Aorta (tissue), 5 donors: ENCODE data around the gene CERS1. TPM values are rescaled to one million over a fixed set of nuclear protein-coding genes. Genes with fewer than 3 reads are reported as not detected.

Source experiments
- ATAC-seq: fragments of 200-7000 bp; cut with Tn5 transposase; one replicate; pipeline ENCODE4 v1.9.1; 2022; ENCODE audit warnings: moderate library complexity; ENCODE audit not compliant: low FRiP score
- DNase-seq, 2 donors: peaks; one replicate each; pipeline ENCODE4 v3.0.0-alpha.2; 2020
- H3K27ac ChIP-seq, 2 donors: one replicate each; pipeline ENCODE4 v1.5.1; 2013; ENCODE audit warnings: low read length in 2 of 2, mild to moderate bottlenecking in 2 of 2, moderate library complexity in 2 of 2, control low read depth in 1 of 2, inconsistent platforms in 1 of 2, low read depth in 1 of 2
- H3K27me3 ChIP-seq, 2 donors: one replicate each; pipeline ENCODE4 v1.6.1; 2013; ENCODE audit warnings: control low read depth in 1 of 2, low read length in 1 of 2, mild to moderate bottlenecking in 1 of 2, moderate library complexity in 1 of 2; ENCODE audit not compliant: insufficient read depth in 2 of 2, control insufficient read depth in 1 of 2
- H3K36me3 ChIP-seq, 2 donors: one replicate each; pipeline ENCODE4 v1.6.1; 2013; ENCODE audit warnings: control low read depth in 1 of 2, low read length in 1 of 2, mild to moderate bottlenecking in 1 of 2; ENCODE audit not compliant: insufficient read depth in 2 of 2, control insufficient read depth in 1 of 2
- H3K4me1 ChIP-seq, 2 donors: one replicate each; pipeline ENCODE4 v1.6.1; 2013; ENCODE audit warnings: low read length in 2 of 2, control low read depth in 1 of 2, mild to moderate bottlenecking in 1 of 2, moderate library complexity in 1 of 2; ENCODE audit not compliant: insufficient read depth in 2 of 2, control insufficient read depth in 1 of 2
- H3K4me3 ChIP-seq, 2 donors: one replicate each; pipeline ENCODE4 v1.5.1; 2013; ENCODE audit warnings: low read length in 2 of 2, control low read depth in 1 of 2, mild to moderate bottlenecking in 1 of 2
- H3K9me3 ChIP-seq: one replicate; pipeline ENCODE4 v1.6.1; 2013; ENCODE audit warnings: mild to moderate bottlenecking, low read length; ENCODE audit not compliant: control insufficient read depth
- WGBS, 2 donors: extraction: QIAGEN DNeasy Blood & Tissue Kit; methylation state at CpG; one replicate each; pipeline ENCODE4 v1.1.7; 2013; 5-methylcytosine and 5-hydroxymethylcytosine counted together
- intact Hi-C, 2 donors: fragments of 100-400 bp; cut with DNase I; formaldehyde crosslinking; loops; one replicate each; pipeline versions ENCODE4 v1.14.2 to v1.15.0; 2022
- polyA plus RNA-seq, 2 donors: library from polyadenylated mRNA; stranded (reverse); fragments of 200-250 nt; gene quantifications; one replicate each; pipeline ENCODE4 v1.2.3, GENCODE V29; 2013
- total RNA-seq, 2 donors: library from RNA; stranded (reverse); fragmentation: NEBNext Ultra II Directional; extraction: Animal tissue kit (Norgen Biotek cat#: 25700); gene quantifications; one replicate each; pipeline ENCODE4 v1.2.1, GENCODE V29; 2021
- donor health status: healthy with polysubstance abuse.
- donor health status: Bipolar disorder and iron deficiency.
- donor health status: DM: no; HTN: no; CAD: no.
- donor health status: DM: no; HTN: no; CAD: no.
- donor health status: DM: yes; HTN: yes; CAD: no.

The CERS1 gene
- total and polyA plus RNA-seq, 4 donors = 0.49 to 3.3 (median 0.88) TPM

DNA sequence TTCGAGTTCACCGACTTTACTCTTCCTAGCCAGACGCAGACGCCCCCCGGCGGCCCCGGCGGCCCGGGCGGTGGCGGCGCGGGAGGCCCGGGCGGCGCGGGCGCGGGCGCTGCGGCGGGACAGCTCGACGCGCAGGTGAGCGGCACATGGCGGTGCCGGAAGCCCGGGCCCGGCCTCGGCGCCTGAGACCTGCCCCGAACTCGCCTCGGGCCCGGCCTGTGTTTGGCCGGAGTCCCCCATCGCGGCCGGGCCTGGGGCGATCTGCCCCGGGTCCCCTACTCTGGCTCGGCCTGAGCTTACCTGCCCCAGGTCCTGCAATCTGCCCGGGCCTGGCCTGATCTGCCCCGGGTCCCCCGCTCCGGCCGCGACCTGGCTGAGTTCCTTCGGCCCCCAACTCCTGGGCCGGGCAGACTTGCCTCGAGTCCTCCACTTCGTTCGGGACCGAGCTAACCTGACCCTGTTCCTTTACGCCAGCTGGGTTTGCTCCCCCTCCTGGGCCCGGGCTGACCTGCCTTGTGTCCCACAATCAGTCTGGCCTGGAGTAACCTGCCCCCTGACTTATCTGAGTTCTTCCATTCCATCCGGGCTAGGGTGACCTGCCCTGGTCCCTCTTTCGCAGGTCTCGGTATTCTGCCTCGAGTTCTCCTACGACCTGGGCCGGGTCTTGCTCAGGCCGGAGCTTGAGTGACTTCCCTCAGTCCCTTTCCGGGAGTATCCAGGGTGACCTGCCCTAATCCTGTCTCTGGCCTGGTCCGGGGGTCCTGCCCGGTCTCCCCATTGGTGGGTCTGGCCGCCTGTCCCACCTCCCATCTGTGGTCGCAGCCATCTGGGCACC, 63.4 kb downstream of the CERS1 start:
- Histone ChIP-seq H3K4me3 (peak overlapping the region; percentile 81 to 93), H3K36me3 (no peaks in the 10 kb centered on the region), H3K9me3 (no peaks in the 10 kb centered on the region), H3K4me1 (no peaks in the 10 kb centered on the region), H3K27ac (peak overlapping the region in 1 of 2 donors; percentile 61), H3K27me3 (no peaks in the 10 kb centered on the region)
- intact Hi-C loops = no loop called here
- ATAC-seq = peak; percentile 8
- WGBS, 2 donors = 1% methylated on average over 57 to 69 of the region's 69 CpGs
- DNase-seq = no peak

- no peaks in the 10 kb centered on the region for H3K4me1 ChIP-seq
- no peaks in the 10 kb centered on the region for H3K36me3 ChIP-seq
- peak within 1 kb of the TSS in 1 of 2 donors; percentile 61 for H3K27ac ChIP-seq
- H3K9me3 ChIP-seq = no peaks in the 10 kb centered on the region
- DNase-seq (peak; percentile 97 to 99), ATAC-seq (peak; percentile 94)
- 1% methylated on average over 89 to 96 of the region's 96 CpGs for WGBS, 2 donors
- H3K27me3 ChIP-seq = no peaks in the 10 kb centered on the region
- intact Hi-C loops = no loop called here
- H3K4me3 ChIP-seq = peak within 1 kb of the TSS; percentile 81 to 93
Observed at GRCh38 chr19:18831524-18832305, 64.2 kb downstream of the CERS1 start, which contains the start of gene UPF1. TSS of gene UPF1 (plus strand) at chr19:18831959. CDS start at chr19:18832210, 251 bp downstream.

GRCh38 chr19:18830488-18830887, 65.5 kb downstream of the CERS1 start:
- DNase-seq (no peak), ATAC-seq (no peak)
- H3K36me3 ChIP-seq = no peaks in the 10 kb centered on the region
- H3K27me3 ChIP-seq = no peaks in the 10 kb centered on the region
- no peaks in the 10 kb centered on the region for H3K9me3 ChIP-seq
- H3K4me1 ChIP-seq = no peaks in the 10 kb centered on the region
- WGBS, 2 donors = 73 to 85% methylated on average over 2 of the region's 2 CpGs
- intact Hi-C loops = no loop called here
- no peak overlapping the region for H3K4me3 ChIP-seq
- no peak overlapping the region for H3K27ac ChIP-seq

- Histone ChIP-seq H3K4me1 (no peaks in the 10 kb centered on the region), H3K4me3 (no peak overlapping the region), H3K27ac (no peak overlapping the region), H3K36me3 (no peaks in the 10 kb centered on the region), H3K27me3 (no peaks in the 10 kb centered on the region), H3K9me3 (no peaks in the 10 kb centered on the region)
- ATAC-seq (no peak), DNase-seq (no peak)
- WGBS, 2 donors = 46 to 50% methylated on average over 6 of the region's 6 CpGs
- intact Hi-C loops = no loop called here
Observed at GRCh38 chr19:18828786-18829185, 67.2 kb downstream of the CERS1 start.

Other genes starting within 250 kb of the CERS1 start
- 10 to 100 TPM in 1 of 2 donors, 1 to 10 TPM in 1; 9.5 to 16.5 TPM for gene CRTC1, start 212.5 kb downstream of the CERS1 start, total RNA-seq
- gene CRTC1, start 212.5 kb downstream of the CERS1 start, polyA plus RNA-seq = 10 to 100 TPM in 1 of 2 donors, 1 to 10 TPM in 1; 3.6 to 11.9 TPM
- gene COMP, start 104.9 kb downstream of the CERS1 start, total RNA-seq = 100 to 1,000 TPM in 1 of 2 donors, 10 to 100 TPM in 1; 15.8 to 142 TPM
- 10 to 100 TPM in 1 of 2 donors, 1 to 10 TPM in 1; 9.8 to 14.4 TPM for gene COMP, start 104.9 kb downstream of the CERS1 start, polyA plus RNA-seq
- 10 to 100 TPM; 53.7 to 75.6 TPM for gene UPF1, start 64.2 kb downstream of the CERS1 start, total RNA-seq
- 10 to 100 TPM; 16.5 to 40.4 TPM for gene UPF1, start 64.2 kb downstream of the CERS1 start, polyA plus RNA-seq
- gene COPE, start 23.2 kb upstream of the CERS1 start, total RNA-seq = 100 to 1,000 TPM; 121 to 130 TPM
- gene COPE, start 23.2 kb upstream of the CERS1 start, polyA plus RNA-seq = 100 to 1,000 TPM; 166 to 180 TPM
- gene DDX49, start 23.6 kb upstream of the CERS1 start, total RNA-seq = 10 to 100 TPM; 25.0 to 32.2 TPM
- 10 to 100 TPM; 38.2 to 51.4 TPM for gene DDX49, start 23.6 kb upstream of the CERS1 start, polyA plus RNA-seq
- 10 to 100 TPM; 23.6 to 29.5 TPM for gene HOMER3, start 45.1 kb upstream of the CERS1 start, total RNA-seq
- 10 to 100 TPM; 38.9 to 59.9 TPM for gene HOMER3, start 45.1 kb upstream of the CERS1 start, polyA plus RNA-seq
- gene SUGP2, start 137.4 kb upstream of the CERS1 start, total RNA-seq = 10 to 100 TPM; 61.0 to 93.1 TPM
- 10 to 100 TPM in 1 of 2 donors, 1 to 10 TPM in 1; 7.4 to 61.3 TPM for gene SUGP2, start 137.4 kb upstream of the CERS1 start, polyA plus RNA-seq
- 10 to 100 TPM; 11.7 to 13.1 TPM for gene ARMC6, start 137.4 kb upstream of the CERS1 start, total RNA-seq
- 10 to 100 TPM in 1 of 2 donors, 1 to 10 TPM in 1; 8.8 to 13.2 TPM for gene ARMC6, start 137.4 kb upstream of the CERS1 start, polyA plus RNA-seq
- 10 to 100 TPM in 1 of 2 donors, 1 to 10 TPM in 1; 9.4 to 10.3 TPM for gene SLC25A42, start 167.8 kb upstream of the CERS1 start, total RNA-seq
- gene SLC25A42, start 167.8 kb upstream of the CERS1 start, polyA plus RNA-seq = 10 to 100 TPM in 1 of 2 donors, 1 to 10 TPM in 1; 3.8 to 12.5 TPM
- gene TMEM161A, start 242.3 kb upstream of the CERS1 start, total RNA-seq = 10 to 100 TPM; 11.6 to 18.1 TPM
- gene TMEM161A, start 242.3 kb upstream of the CERS1 start, polyA plus RNA-seq = 10 to 100 TPM in 1 of 2 donors, 1 to 10 TPM in 1; 7.6 to 53.3 TPM